ENCODE results near the gene HYAL2.

Gene HYAL2, protein sequence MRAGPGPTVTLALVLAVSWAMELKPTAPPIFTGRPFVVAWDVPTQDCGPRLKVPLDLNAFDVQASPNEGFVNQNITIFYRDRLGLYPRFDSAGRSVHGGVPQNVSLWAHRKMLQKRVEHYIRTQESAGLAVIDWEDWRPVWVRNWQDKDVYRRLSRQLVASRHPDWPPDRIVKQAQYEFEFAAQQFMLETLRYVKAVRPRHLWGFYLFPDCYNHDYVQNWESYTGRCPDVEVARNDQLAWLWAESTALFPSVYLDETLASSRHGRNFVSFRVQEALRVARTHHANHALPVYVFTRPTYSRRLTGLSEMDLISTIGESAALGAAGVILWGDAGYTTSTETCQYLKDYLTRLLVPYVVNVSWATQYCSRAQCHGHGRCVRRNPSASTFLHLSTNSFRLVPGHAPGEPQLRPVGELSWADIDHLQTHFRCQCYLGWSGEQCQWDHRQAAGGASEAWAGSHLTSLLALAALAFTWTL

DNA sequence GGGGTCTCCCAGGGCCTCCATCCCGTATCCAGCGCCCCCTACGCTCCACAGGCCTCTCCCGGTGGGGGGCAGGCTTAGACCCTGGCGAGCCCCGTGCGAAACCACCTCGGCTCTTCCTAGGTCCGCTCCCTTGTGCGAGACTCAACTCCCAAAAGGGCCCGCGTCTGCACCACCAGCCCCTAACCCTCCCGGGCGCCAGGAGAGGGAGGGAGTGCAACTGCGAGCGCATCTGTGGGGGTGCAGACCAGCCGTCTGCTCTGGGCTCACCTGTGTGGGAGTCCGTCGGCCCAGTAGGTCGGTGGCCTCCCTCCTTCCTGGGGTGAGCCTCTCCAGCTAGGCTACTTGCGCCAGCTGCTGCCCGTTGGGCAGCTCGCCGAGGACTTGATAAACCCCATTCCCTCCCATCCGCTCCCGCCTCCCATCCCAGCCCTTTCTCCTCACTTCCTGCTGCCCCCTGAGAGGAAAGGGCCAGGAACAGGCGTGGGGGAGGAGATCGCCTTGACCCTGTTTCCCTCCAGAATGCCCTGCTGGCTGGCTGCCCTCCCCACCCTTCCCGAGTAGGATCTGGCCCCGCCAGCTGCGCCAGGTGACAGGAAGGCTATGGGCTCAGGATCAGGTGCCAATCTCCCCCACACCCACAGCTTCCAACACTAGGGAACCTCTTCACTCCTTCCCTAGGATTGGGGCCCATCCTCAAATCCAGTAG is at the start of gene HYAL2:
Gene HYAL2, minus strand, starts transcription at position 360 of the 706 bp plus-strand sequence. CDS start 2,256 bp downstream, outside the sequence.
- Histone ChIP-seq H3K36me3 (ENCODE audit: control insufficient read depth, insufficient read depth, low read length) (no peaks in the 10 kb centered on the region), H3K79me2 (peaks cover 16% of the 10 kb centered on the region), H3K27ac (peak within 1 kb of the TSS; percentile 88), H2AFZ (peak within 1 kb of the TSS; percentile 83), H3K4me3 (ENCODE audit: low read depth, low read length) (peak within 1 kb of the TSS; percentile 89), H3K9ac (peak within 1 kb of the TSS; percentile 25), H3K4me1 (peaks cover 29% of the 10 kb centered on the region), H3K4me2 (ENCODE audit: low read length) (peak within 1 kb of the TSS; percentile 97), H3K9me3 (ENCODE audit: control insufficient read depth, low read length) (no peaks in the 10 kb centered on the region), H3K27me3 (ENCODE audit: control insufficient read depth, insufficient read depth, low read length) (no peaks in the 10 kb centered on the region)
- TF ChIP-seq, protein P1, sequence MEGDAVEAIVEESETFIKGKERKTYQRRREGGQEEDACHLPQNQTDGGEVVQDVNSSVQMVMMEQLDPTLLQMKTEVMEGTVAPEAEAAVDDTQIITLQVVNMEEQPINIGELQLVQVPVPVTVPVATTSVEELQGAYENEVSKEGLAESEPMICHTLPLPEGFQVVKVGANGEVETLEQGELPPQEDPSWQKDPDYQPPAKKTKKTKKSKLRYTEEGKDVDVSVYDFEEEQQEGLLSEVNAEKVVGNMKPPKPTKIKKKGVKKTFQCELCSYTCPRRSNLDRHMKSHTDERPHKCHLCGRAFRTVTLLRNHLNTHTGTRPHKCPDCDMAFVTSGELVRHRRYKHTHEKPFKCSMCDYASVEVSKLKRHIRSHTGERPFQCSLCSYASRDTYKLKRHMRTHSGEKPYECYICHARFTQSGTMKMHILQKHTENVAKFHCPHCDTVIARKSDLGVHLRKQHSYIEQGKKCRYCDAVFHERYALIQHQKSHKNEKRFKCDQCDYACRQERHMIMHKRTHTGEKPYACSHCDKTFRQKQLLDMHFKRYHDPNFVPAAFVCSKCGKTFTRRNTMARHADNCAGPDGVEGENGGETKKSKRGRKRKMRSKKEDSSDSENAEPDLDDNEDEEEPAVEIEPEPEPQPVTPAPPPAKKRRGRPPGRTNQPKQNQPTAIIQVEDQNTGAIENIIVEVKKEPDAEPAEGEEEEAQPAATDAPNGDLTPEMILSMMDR (IDR thresholded peaks at IDR 0.05) = no peak

DNA sequence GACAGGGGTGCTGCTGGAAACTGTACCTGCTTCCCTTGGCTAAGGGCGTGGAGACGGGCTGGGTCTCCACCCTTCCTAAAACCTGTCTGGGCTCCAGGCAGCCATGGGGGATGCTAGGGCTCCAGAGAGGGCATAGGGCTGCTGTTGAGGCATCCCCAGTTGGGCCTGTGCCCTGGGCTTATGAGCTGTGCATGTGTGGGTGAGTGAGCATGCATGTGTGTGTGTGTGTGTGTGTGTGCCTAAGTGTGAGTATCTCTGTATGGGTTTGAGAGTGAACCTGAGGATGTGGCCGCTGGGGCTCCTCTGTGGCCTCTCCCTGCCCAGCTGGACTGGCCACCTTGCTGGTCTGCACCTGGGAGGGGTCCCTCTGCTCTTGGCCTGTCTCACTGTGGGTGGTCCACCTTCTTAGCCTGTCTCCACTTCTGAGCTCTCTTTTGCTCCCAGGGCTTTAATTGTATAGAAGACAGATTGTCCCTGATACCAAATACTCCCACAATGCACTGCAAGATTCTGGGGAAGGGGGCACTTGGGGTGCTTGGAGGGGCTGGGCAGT is 48.7 kb upstream of the HYAL2 start:
- no peaks in the 10 kb centered on the region for H3K9me3 ChIP-seq (ENCODE audit: control insufficient read depth, low read length)
- H3K79me2 ChIP-seq = no peaks in the 10 kb centered on the region
- H3K4me1 ChIP-seq = no peaks in the 10 kb centered on the region
- H3K4me3 ChIP-seq (ENCODE audit: low read depth, low read length) = no peak overlapping the region
- no peaks in the 10 kb centered on the region for H3K27me3 ChIP-seq (ENCODE audit: control insufficient read depth, insufficient read depth, low read length)
- no peak overlapping the region for H3K9ac ChIP-seq
- no peak overlapping the region for H3K27ac ChIP-seq
- H3K4me2 ChIP-seq (ENCODE audit: low read length) = no peak overlapping the region
- TF ChIP-seq, protein P1 (IDR thresholded peaks at IDR 0.05) = no peak
- no peaks in the 10 kb centered on the region for H3K36me3 ChIP-seq (ENCODE audit: control insufficient read depth, insufficient read depth, low read length)
- H2AFZ ChIP-seq = no peak overlapping the region

DNA sequence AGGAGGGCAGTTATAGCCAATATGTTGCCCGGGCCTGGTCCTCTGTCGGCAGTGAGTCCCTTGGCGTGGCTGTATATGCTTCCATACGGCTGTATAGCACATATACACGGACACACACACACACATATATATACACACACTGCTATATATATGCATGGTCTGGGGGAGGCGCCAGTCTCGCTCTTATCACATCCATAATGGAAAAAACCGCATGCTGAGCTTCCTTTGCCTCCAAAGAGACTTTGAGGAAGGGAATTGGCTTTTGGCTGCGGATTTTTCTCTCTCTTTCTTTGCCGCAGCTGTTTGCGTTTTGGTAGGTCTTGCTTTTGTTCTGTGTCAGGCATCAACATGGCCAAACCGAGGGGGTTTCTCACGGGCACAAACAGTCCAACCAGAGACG is 48.0 kb upstream of the HYAL2 start:
- H3K79me2 ChIP-seq = no peaks in the 10 kb centered on the region
- H2AFZ ChIP-seq = no peak overlapping the region
- no peak overlapping the region for H3K4me3 ChIP-seq (ENCODE audit: low read depth, low read length)
- no peaks in the 10 kb centered on the region for H3K36me3 ChIP-seq (ENCODE audit: control insufficient read depth, insufficient read depth, low read length)
- peaks cover 3% of the 10 kb centered on the region for H3K4me1 ChIP-seq
- no peak overlapping the region for H3K27ac ChIP-seq
- H3K27me3 ChIP-seq (ENCODE audit: control insufficient read depth, insufficient read depth, low read length) = no peaks in the 10 kb centered on the region
- no peaks in the 10 kb centered on the region for H3K9me3 ChIP-seq (ENCODE audit: control insufficient read depth, low read length)
- TF ChIP-seq, protein P1 (IDR thresholded peaks at IDR 0.05) = no peak
- H3K9ac ChIP-seq = no peak overlapping the region
- H3K4me2 ChIP-seq (ENCODE audit: low read length) = no peak overlapping the region

DNA sequence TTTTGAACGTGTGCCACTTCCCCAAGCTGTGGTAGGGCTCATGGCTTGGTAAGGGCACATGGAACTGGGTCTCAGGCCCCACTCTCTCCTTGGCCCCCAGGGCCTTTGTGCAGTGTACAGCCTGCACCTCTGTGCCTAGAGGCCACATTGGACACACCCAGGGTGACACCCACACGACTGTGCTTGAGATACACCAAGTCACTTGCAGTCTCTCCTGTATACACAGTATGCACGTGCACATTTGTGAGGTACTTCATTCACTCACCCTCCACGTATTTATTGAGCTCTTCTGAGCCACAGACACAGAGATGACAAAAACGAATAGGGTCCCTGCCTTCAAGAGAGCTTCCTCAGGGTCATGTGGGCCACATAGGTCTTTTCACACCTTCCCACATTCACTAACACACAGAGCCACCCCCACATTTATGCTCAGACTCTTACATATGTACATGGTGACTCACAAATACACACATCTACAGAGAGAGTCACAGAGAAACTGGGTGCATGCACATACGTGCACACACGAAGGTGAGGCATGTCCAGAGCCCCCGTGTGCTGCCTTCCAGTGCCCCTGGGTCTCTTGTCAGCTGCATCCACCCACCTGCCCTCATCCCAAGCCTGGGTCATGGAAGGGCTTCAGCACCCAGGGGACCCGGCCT is 46.6 kb upstream of the HYAL2 start:
- Histone ChIP-seq H3K27me3 (ENCODE audit: control insufficient read depth, insufficient read depth, low read length) (no peaks in the 10 kb centered on the region), H3K4me3 (ENCODE audit: low read depth, low read length) (no peak overlapping the region), H3K79me2 (no peaks in the 10 kb centered on the region), H2AFZ (no peak overlapping the region), H3K4me1 (peaks cover 6% of the 10 kb centered on the region), H3K36me3 (ENCODE audit: control insufficient read depth, insufficient read depth, low read length) (no peaks in the 10 kb centered on the region), H3K27ac (no peak overlapping the region), H3K4me2 (ENCODE audit: low read length) (no peak overlapping the region), H3K9ac (no peak overlapping the region), H3K9me3 (ENCODE audit: control insufficient read depth, low read length) (no peaks in the 10 kb centered on the region)
- TF ChIP-seq, protein P1 (IDR thresholded peaks at IDR 0.05) = no peak

Measured in parathyroid adenoma (tissue), 2 donors.